Measurements from ENCODE around the gene MRPL24. TPM values are rescaled to one million over a fixed set of nuclear protein-coding genes. Genes with fewer than 3 reads are reported as not detected.
A peak's percentile ranks its signal among the peaks of the same experiment; 100 is the strongest.

MRPL24 gene
- total RNA-seq, 2 experiments from 2014 or later = 11.7 to 11.9 TPM

DNA sequence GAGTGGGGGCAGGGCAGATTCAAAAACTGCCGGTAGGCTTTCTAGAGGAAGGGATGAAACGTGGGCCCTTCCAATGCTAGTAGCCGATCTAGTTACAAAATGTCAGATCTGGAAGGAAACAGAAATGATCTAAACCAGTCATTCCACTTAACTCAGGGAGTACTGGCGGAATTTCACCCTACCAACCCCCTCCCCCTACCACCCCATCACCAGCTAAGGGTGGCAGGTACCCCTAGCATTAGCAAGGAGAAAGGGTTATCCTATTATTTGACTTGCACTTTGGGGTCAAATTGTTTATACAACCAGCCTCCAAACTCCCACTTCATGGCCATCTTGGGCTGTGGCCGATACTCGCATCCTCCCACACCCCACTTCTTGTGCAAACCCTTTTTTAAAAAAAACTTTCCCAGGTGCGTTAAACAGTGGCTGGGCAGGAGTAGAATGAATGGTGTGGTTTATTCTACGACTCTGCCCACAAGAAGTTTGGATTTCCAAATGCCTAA, 644 bp upstream of the MRPL24 start:
- TF ChIP-seq, protein P1, sequence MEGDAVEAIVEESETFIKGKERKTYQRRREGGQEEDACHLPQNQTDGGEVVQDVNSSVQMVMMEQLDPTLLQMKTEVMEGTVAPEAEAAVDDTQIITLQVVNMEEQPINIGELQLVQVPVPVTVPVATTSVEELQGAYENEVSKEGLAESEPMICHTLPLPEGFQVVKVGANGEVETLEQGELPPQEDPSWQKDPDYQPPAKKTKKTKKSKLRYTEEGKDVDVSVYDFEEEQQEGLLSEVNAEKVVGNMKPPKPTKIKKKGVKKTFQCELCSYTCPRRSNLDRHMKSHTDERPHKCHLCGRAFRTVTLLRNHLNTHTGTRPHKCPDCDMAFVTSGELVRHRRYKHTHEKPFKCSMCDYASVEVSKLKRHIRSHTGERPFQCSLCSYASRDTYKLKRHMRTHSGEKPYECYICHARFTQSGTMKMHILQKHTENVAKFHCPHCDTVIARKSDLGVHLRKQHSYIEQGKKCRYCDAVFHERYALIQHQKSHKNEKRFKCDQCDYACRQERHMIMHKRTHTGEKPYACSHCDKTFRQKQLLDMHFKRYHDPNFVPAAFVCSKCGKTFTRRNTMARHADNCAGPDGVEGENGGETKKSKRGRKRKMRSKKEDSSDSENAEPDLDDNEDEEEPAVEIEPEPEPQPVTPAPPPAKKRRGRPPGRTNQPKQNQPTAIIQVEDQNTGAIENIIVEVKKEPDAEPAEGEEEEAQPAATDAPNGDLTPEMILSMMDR (IDR thresholded peaks at IDR 0.05) = no peak
- CTCF ChIA-PET = interaction anchor here (0.9 to 6.3 kb wide), 8 partner anchors 10 to 119 kb away, joined by 3 to 62 read pairs (median 6); partner anchors contain the start of genes HDGF, ISG20L2, METTL25B and NTRK1
- no peak for ATAC-seq (ENCODE audit: poor library complexity)
- peaks cover 0 to 3% of the 10 kb centered on the region in 2 experiments for H3K9me3 ChIP-seq (ENCODE audit: control insufficient read depth in 1 of 2, insufficient read depth in 1 of 2, low read length in 2 of 2)
- H3K4me3 ChIP-seq (ENCODE audit: low read length) = peak overlapping the region; percentile 33
- H3K27ac ChIP-seq (ENCODE audit: low read depth in 1 of 2, low read length in 2 of 2) = peak overlapping the region; percentile 70 to 75
- peaks cover 46% of the 10 kb centered on the region for H3K4me1 Mint-ChIP-seq (ENCODE audit: low read depth)
- intact Hi-C loops (cut with DNase I, micrococcal nuclease) = loop anchor here (1.0 to 10.0 kb wide), 6 partner anchors 10 to 689 kb away; partner anchors contain the start of genes HDGF (in 2 of the 2), LAMTOR2 (in 1 of the 2), PMF1 (in 1 of the 2) and PRCC (in 1 of the 2)
- H3K27me3 ChIP-seq (ENCODE audit: control insufficient read depth in 1 of 2, insufficient read depth in 2 of 2, low read length in 2 of 2) = no peaks in the 10 kb centered on the region
- H3K4me1 ChIP-seq (ENCODE audit: insufficient read depth, low read length) = peaks cover 34% of the 10 kb centered on the region
- H3K27ac Mint-ChIP-seq = peak overlapping the region; percentile 89
- peaks cover 2% of the 10 kb centered on the region for H3K9me3 Mint-ChIP-seq
- DNase-seq = no peak
- H3K36me3 ChIP-seq (ENCODE audit: insufficient read depth, low read length) = peaks cover 51% of the 10 kb centered on the region
- H3K27me3 Mint-ChIP-seq = no peaks in the 10 kb centered on the region
- POLR2A ChIA-PET = interaction anchor here (0.6 to 3.6 kb wide), 12 partner anchors 10 to 459 kb away, joined by 3 to 169 read pairs (median 5); partner anchors contain the start of genes CRABP2, HDGF, ISG20L2 and MEF2D
- peak overlapping the region; percentile 94 for H3K4me3 Mint-ChIP-seq
- H3K36me3 Mint-ChIP-seq (ENCODE audit: low read depth) = peaks cover 72% of the 10 kb centered on the region

DNA sequence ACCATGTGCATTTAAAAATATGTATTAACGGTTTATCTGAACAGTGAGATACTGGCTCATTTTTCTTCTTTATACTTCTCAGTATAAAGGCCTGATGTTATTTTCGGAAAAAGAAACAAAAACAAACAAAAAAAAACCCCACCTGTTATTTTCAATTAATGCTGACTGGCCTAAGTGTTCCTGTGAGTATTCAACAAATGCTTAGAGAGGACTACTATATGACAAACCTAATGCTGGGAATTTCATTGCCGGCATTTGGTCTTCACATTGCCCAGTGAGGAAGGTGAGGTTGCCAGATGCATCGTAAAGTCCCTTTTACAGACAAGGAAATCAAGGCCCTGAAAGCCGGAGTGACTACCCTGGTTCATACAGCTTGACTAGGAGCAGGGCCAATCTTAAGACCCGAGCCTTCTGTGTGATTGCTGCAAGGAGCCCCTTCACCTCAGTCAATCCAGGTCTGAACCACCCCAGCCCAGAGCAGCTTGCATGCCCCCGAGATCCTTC, 599 bp downstream of the MRPL24 start:
- Histone ChIP-seq H3K27ac (ENCODE audit: low read depth in 1 of 2, low read length in 2 of 2) (peak overlapping the region; percentile 82 to 86), H3K4me3 (ENCODE audit: low read length) (peak overlapping the region; percentile 74), H3K36me3 (ENCODE audit: insufficient read depth, low read length) (peaks cover 58% of the 10 kb centered on the region), H3K27me3 (ENCODE audit: control insufficient read depth in 1 of 2, insufficient read depth in 2 of 2, low read length in 2 of 2) (no peaks in the 10 kb centered on the region), H3K9me3 (ENCODE audit: control insufficient read depth in 1 of 2, insufficient read depth in 1 of 2, low read length in 2 of 2) (peaks cover 0 to 3% of the 10 kb centered on the region in 2 experiments), H3K4me1 (ENCODE audit: insufficient read depth, low read length) (peaks cover 24% of the 10 kb centered on the region)
- CTCF ChIA-PET = interaction anchor here (1.0 to 6.3 kb wide), 6 partner anchors 9 to 120 kb away, joined by 4 to 62 read pairs (median 10); partner anchors contain the start of genes ISG20L2, METTL25B, NTRK1 and PRCC
- no peaks in the 10 kb centered on the region for H3K27me3 Mint-ChIP-seq
- peak overlapping the region; percentile 94 for H3K4me3 Mint-ChIP-seq
- H3K4me1 Mint-ChIP-seq (ENCODE audit: low read depth) = peaks cover 33% of the 10 kb centered on the region
- peaks cover 2% of the 10 kb centered on the region for H3K9me3 Mint-ChIP-seq
- H3K27ac Mint-ChIP-seq = peak overlapping the region; percentile 89
- TF ChIP-seq, protein P1 (IDR thresholded peaks at IDR 0.05) = no peak
- intact Hi-C loops (cut with DNase I, micrococcal nuclease) = loop anchor here (1.0 to 10.0 kb wide), 5 partner anchors 10 to 688 kb away; partner anchors contain the start of genes LAMTOR2 (in 1 of the 2), PMF1 (in 1 of the 2), SMG5 (in 1 of the 2) and TMEM79 (in 1 of the 2)
- DNase-seq = no peak
- no peak for ATAC-seq (ENCODE audit: poor library complexity)
- POLR2A ChIA-PET = interaction anchor here (0.9 to 3.6 kb wide), 7 partner anchors 11 to 235 kb away, joined by 3 to 169 read pairs (median 11); partner anchors contain the start of genes CRABP2, HDGF, ISG20L2 and METTL25B
- H3K36me3 Mint-ChIP-seq (ENCODE audit: low read depth) = peaks cover 70% of the 10 kb centered on the region

DNA sequence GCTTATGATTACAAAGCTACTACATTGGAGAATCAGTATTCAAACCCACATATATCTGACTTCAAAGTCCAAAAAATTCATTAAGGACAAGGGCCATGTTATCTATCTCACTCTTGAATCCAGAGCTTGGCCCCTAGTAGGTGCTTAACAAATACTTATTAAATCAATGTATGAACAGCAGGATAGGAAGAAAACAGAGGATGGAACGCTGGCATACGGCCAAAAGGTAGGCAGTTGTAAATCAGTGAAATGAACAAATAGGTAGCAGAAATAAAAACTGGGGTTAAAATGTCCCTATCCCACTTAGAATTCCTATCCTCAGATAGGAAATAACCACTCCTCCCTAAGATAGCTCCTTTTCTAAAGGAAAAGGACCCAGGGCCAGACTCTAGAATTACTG, 2.0 kb downstream of the MRPL24 start:
- no peak for DNase-seq
- CTCF ChIA-PET = interaction anchor here (0.5 to 6.3 kb wide), 4 partner anchors 11 to 50 kb away, joined by 3 to 62 read pairs (median 8); partner anchors contain the start of genes ISG20L2 and METTL25B
- peaks cover 47% of the 10 kb centered on the region for H3K36me3 ChIP-seq (ENCODE audit: insufficient read depth, low read length)
- peaks cover 30% of the 10 kb centered on the region for H3K4me1 Mint-ChIP-seq (ENCODE audit: low read depth)
- POLR2A ChIA-PET = interaction anchor here (0.9 to 1.1 kb wide), 3 partner anchors 11 to 30 kb away, joined by 3 to 4 read pairs (median 3); partner anchors contain the start of genes ISG20L2 and METTL25B
- H3K4me1 ChIP-seq (ENCODE audit: insufficient read depth, low read length) = peaks cover 20% of the 10 kb centered on the region
- ATAC-seq (ENCODE audit: poor library complexity) = no peak
- no peak overlapping the region for H3K27ac ChIP-seq (ENCODE audit: low read depth in 1 of 2, low read length in 2 of 2)
- peak overlapping the region; percentile 62 for H3K27ac Mint-ChIP-seq
- peaks cover 2% of the 10 kb centered on the region for H3K9me3 Mint-ChIP-seq
- H3K27me3 ChIP-seq (ENCODE audit: control insufficient read depth in 1 of 2, insufficient read depth in 2 of 2, low read length in 2 of 2) = no peaks in the 10 kb centered on the region
- H3K4me3 ChIP-seq (ENCODE audit: low read length) = no peak overlapping the region
- H3K4me3 Mint-ChIP-seq = peak overlapping the region; percentile 57
- no peaks in the 10 kb centered on the region for H3K27me3 Mint-ChIP-seq
- peaks cover 58% of the 10 kb centered on the region for H3K36me3 Mint-ChIP-seq (ENCODE audit: low read depth)
- no peaks in the 10 kb centered on the region for H3K9me3 ChIP-seq (ENCODE audit: control insufficient read depth in 1 of 2, insufficient read depth in 1 of 2, low read length in 2 of 2)
- intact Hi-C loops (cut with DNase I, micrococcal nuclease) = no loop called here
- TF ChIP-seq, protein P1 (IDR thresholded peaks at IDR 0.05) = no peak

Measured in CD4-positive, alpha-beta T cell (primary cell).